Cardiac septum (tissue), 1 donor: Measurements from ENCODE around the gene MEAF6. TPM values are rescaled to one million over a fixed set of nuclear protein-coding genes. Genes with fewer than 3 reads are reported as not detected.

Source experiments
- DNase-seq: peaks from one replicate; pipeline ENCODE4 v3.0.0-alpha.2; 2020; ENCODE audit warnings: low spot score
- intact Hi-C: fragments of 100-400 bp; cut with DNase I; formaldehyde crosslinking; loops from one replicate; pipeline ENCODE4 v1.14.0; 2022
- microRNA-seq: library from miRNA; unstranded; fragments of <30 nt; microRNA quantifications from one replicate; pipeline ENCODE4 v1.2.0, GENCODE V29; 2020
- total RNA-seq: library from RNA; stranded (reverse); fragmentation: NEBNext Ultra II Directional; extraction: Animal tissue kit (Norgen Biotek cat#: 25700); gene quantifications from one replicate; pipeline ENCODE4 v1.2.1, GENCODE V29; 2021
- donor health status: DM: no; HTN: no; CAD: no.

The MEAF6 gene
- total RNA-seq, 1 donor from 2014 or later, result 40.1 TPM

DNA sequence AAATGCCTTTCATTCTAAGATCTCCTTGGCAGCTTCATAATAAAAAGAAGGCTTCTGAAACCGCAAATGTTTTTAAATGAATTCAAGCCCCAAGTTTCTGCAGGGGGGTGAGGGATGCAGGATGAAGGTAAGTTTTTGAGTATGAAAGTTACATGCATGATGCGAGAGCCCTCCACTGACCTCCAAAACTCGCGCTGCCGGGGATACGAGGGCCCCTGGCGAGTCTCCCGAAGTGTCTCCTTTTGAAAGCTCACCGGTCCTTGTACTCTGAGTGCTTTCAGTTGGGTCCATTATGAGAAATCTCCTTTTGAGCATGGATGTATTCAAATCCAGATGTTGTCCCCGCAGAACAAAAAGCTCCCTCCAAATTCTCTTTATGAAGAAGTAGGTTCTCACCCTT is 59.0 kb downstream of the MEAF6 start:
- intact Hi-C loops, result loop anchor here (1.0 to 10.0 kb wide), 2 partner anchors 32 to 149 kb away; no protein-coding TSS in a partner anchor
- no peak for DNase-seq

DNA sequence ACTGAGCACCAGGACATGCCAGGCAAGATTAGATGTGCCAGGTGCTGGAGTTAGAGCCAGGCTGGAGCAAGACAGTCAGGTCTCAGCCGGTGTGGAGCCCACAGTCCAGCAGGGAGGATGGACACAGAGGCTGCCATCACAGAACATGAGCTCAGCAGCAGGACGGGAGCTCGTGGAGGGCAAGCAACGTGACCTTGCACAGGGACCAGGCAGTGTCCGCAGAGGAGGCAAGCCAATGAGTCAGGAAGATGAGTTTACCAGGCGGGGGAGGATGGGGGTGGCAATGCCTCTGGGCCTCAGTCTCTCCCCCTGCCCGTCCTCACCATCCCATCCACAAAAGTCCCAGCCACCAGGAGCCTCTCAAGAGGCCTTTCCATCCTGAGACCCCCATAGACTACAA is 60.9 kb downstream of the MEAF6 start:
- intact Hi-C loops, result loop anchor here (5.0 to 10.0 kb wide), 2 partner anchors 151 to 224 kb away; no protein-coding TSS in a partner anchor

DNA sequence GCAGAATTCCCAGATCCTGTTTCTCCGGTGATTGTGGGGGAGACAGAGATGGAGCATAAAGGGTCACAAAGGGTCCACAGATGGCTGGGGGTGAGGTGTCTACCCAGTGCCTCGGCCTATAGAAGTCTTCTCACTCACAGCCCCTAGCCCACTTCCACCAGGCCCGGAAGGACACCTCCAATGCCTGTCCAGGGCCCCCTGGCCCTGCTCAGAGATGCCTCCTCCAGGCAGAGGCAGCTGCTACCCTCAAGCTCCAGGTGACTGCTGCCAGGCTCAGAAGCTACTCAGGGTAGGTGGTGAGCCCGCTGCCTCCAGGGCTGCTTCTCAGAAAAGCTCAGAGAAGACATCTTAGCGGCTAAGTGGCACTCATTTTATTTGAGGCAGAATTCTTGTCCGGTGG is 62.1 kb downstream of the MEAF6 start:
- intact Hi-C loops, result loop anchor here (5.0 to 10.0 kb wide), 2 partner anchors 152 to 225 kb away; no protein-coding TSS in a partner anchor
- no peak for DNase-seq

More for the DNA sequence above, 60.9 kb downstream of the MEAF6 start:
- no peak for DNase-seq

DNA sequence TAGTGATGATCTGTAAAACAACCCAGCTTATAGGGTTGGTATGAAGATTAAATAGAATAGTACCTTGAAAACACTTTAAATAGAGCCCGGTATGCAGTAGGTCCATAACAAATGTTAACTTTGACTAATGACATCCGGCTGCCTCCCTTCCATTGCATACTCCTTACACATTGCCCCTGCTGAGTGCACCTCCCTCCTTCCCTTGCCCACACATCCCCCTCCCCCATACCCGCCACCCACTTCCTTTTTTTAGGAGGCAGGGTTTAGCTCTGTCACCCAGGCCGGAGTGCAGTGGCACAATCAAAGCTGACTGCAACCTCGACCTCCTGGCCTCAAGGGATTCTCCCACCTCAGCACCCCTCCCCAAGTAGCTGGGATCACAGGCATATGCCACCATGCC is 64.6 kb downstream of the MEAF6 start:
- no peak for DNase-seq
- intact Hi-C loops, result loop anchor here (5.0 to 10.0 kb wide), 2 partner anchors 155 to 227 kb away; no protein-coding TSS in a partner anchor

DNA sequence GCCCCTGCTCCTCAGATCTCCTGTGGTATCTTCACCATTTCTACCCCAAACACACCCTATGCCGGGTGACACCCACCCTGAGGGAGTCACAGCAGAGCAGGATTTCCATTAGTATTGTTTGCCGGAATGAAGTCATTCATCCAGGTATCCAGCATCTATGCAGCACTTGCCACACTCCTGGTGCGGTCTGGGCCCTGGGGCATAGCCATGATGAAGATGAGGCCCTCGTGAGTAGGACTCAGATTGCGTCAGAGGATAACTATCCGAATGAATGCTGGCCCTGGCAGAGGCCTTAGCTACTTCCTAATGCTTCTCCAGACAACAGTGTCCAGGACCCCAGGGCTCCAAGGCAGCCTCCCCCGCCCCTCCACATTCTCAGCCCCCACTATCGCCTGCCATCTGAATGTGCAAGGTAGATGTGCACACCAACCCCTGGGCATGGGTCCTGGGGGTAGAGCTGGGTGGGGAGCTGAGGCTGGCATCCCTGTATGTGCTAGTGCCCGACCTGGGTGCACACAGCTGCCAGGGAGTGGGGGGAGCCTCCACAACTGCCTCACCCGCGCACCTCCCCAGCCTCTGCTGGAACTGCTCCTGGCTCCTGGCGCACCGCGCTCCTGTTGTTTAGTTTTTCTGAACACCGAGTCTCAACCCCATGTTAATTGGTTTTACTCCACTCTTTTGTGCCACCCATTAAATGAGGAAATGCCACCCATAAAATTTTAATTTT is 65.7 kb downstream of the MEAF6 start:
- intact Hi-C loops, result no loop called here
- DNase-seq, result no peak

DNA sequence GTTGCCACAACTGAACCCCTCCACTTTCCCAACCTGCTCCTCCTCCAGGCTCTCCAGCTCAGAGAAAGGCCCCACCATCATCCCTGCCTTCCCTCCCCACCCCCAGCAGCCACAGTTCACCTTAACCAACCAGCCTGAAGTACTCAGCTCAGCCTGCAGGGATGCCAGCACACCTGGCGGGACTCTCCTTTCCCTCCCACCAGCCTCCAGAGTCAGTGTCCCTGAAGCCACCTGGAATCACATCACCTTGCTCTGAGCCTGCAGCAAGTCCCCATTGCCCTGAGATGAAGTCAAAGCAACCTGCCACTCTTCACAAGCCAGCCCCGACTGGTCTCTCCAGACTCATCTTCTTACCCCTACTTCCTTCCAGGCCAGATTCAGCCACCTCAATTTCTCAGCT is 66.4 kb downstream of the MEAF6 start:
- DNase-seq, result no peak

DNA sequence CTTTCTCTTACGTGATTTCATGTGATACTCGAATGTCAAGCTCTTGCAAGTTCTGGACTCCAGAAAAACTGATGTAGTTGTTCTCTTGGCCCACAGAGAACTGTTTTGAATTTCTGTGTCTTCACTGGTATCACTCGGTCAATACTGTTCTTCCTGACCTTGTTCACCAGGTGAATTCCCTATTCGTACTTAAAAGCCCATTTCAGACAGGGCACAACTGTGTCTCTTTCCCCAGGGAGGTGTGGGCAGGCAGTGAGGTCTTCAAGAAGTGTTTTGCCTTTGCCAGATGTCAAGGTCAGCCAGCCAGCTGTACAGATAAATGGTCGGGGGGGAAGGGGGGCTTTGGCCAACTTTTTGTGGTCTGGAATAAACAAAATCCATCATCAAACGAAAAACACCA is 67.7 kb downstream of the MEAF6 start:
- intact Hi-C loops, result no loop called here
- DNase-seq, result no peak

More for the DNA sequence above, 66.4 kb downstream of the MEAF6 start:
- intact Hi-C loops, result no loop called here

DNA sequence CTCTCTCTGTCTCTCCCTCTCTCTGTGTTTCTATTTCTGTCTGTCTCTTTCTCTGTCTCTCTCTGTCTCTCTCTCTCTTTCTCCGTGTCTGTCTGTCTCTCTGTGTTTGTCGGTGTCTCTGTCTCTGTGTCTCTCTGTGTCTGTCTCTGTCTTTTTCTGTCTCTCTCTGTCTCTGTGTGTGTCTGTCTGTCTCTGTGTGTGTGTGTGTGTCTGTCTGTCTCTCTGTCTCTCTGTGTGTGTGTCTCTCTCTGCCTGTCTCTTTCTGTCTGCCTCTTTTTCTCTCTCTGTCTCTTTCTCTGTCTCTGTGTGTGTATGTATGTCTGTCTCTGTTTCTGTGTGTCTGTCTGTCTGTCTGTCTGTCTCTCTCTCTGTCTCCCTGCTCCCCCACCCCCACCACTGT is 71.9 kb downstream of the MEAF6 start:
- intact Hi-C loops, result no loop called here

More for the DNA sequence above, 71.9 kb downstream of the MEAF6 start:
- no peak for DNase-seq

Small RNAs within 50 kb of the gene (microRNA-seq; reads per million reads assigned to microRNA genes)
- gene MIR5581, result 1.3 reads per million
- not detected for gene MIR6732

Other genes starting within 250 kb of the MEAF6 start
- 3.3 TPM for gene ZC3H12A, start 40.2 kb downstream of the MEAF6 start, total RNA-seq
- gene SNIP1, start 39.5 kb upstream of the MEAF6 start, total RNA-seq, result 10.5 TPM
- gene DNALI1, start 42.2 kb upstream of the MEAF6 start, total RNA-seq, result 3.0 TPM
- 24.1 TPM for gene GNL2, start 81.2 kb upstream of the MEAF6 start, total RNA-seq
- gene RSPO1, start 120.1 kb upstream of the MEAF6 start, total RNA-seq, result not detected
- gene CDCA8, start 177.8 kb upstream of the MEAF6 start, total RNA-seq, result 0.27 TPM